ENCODE measurements around the gene CCL23. TPM values are rescaled to one million over a fixed set of nuclear protein-coding genes. Genes with fewer than 3 reads are reported as not detected.

The CCL23 gene
- polyA plus RNA-seq, 3 donors: 0.31 to 0.89 TPM; not detected in 1

GRCh38 chr17:35977509-35977908 is 40.3 kb downstream of the CCL23 start:
- Histone ChIP-seq H3K9ac (ENCODE audit: insufficient read depth, low read length, poor library complexity, severe bottlenecking) (no peak overlapping the region), H2AFZ (ENCODE audit: insufficient read depth, low read depth, low read length, poor library complexity, severe bottlenecking) (no peak overlapping the region), H3K9me3 (replicated peaks in 1 of 2; ENCODE audit: control insufficient read depth in 1 of 2, insufficient read depth in 1 of 2, low read length in 2 of 2) (no peaks in the 10 kb centered on the region), H4K20me1 (ENCODE audit: insufficient read depth, low read length) (no peaks in the 10 kb centered on the region), H3K27me3 (ENCODE audit: control insufficient read depth in 2 of 2, insufficient read depth in 2 of 2, low read length in 2 of 2) (no peaks in the 10 kb centered on the region), H3K4me1 (ENCODE audit: control insufficient read depth in 1 of 2, insufficient read depth in 2 of 2, low read length in 2 of 2) (no peaks in the 10 kb centered on the region), H3K36me3 (replicated peaks in 1 of 2; ENCODE audit: control insufficient read depth in 1 of 2, insufficient read depth in 2 of 2, low read length in 2 of 2) (no peaks in the 10 kb centered on the region), H3K27ac (ENCODE audit: low read depth in 1 of 2, low read length in 2 of 2) (no peak overlapping the region), H3K4me2 (replicated peaks; ENCODE audit: extremely low read depth, low read length, poor library complexity, severe bottlenecking) (no peak overlapping the region), H3K79me2 (ENCODE audit: insufficient read depth, low read length) (no peaks in the 10 kb centered on the region), H3K4me3 (replicated peaks in 1 of 3; ENCODE audit: low read depth in 2 of 3, low read length in 3 of 3) (no peak overlapping the region)
- WGBS (ENCODE audit: insufficient coverage): 87% methylated on average over 6 of the region's 7 CpGs
- DNase-seq: no peak
- Mint-ChIP-seq H3K4me3 (no peak overlapping the region), H3K36me3 (no peaks in the 10 kb centered on the region), H3K27me3 (ENCODE audit: low read depth in 3 of 3) (peaks cover 0 to 4% (median 4%) of the 10 kb centered on the region in 3 donors), H3K9me3 (no peaks in the 10 kb centered on the region), H3K4me1 (peaks cover 2% of the 10 kb centered on the region), H3K27ac (peak overlapping the region in 1 of 7 donors; percentile 4)
- TF ChIP-seq, protein P1, sequence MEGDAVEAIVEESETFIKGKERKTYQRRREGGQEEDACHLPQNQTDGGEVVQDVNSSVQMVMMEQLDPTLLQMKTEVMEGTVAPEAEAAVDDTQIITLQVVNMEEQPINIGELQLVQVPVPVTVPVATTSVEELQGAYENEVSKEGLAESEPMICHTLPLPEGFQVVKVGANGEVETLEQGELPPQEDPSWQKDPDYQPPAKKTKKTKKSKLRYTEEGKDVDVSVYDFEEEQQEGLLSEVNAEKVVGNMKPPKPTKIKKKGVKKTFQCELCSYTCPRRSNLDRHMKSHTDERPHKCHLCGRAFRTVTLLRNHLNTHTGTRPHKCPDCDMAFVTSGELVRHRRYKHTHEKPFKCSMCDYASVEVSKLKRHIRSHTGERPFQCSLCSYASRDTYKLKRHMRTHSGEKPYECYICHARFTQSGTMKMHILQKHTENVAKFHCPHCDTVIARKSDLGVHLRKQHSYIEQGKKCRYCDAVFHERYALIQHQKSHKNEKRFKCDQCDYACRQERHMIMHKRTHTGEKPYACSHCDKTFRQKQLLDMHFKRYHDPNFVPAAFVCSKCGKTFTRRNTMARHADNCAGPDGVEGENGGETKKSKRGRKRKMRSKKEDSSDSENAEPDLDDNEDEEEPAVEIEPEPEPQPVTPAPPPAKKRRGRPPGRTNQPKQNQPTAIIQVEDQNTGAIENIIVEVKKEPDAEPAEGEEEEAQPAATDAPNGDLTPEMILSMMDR (IDR thresholded peaks at IDR 0.05): no peak
- intact Hi-C loops (cut with micrococcal nuclease): loop anchor here (5.0 to 10.0 kb wide), 2 partner anchors 95 to 507 kb away; partner anchors contain the start of gene ZNHIT3 (in 1 of the 2)

DNA sequence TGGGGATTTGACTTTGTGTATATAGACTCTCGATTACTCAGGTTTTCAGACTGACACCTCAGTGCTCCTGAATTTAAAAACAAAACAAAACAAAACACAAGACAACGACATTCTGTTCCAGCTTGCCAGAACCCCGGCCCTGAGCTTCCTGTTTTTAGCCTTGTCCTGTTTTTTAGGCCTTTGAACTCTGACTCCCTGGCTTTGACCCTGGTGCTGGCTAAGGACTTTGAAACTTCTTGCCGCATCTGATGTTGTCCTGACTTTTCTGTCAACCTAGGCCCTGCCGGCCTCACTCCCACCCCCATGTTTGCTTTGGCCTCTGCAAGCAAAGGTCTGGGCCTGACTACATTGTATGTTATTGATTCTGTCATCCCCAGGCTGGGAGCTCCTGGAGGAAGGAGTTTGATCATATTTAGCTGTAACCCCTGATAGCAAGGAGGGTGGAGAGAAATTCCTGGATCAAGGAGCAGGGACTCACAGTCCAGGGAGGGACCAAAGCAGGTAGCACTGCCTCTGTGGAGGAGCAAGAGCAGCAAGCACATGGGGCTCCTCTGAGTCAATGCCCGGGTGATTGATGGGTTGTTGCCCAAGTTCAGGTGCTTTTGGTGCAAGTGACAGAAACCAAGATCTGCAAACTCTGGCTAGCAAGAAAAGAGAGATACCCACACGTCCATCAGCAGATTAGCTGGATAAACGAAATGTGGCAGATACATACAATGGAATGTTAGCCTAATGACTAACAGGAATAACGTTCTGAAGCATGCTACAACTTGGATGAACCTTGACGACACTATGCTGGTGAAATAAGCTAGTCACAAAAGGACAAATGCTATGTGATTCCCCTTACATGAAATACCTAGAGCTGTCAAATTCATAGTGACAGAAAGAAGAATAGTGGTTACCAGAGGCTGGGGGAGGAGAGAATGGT is 44.2 kb downstream of the CCL23 start:
- H3K36me3 ChIP-seq (replicated peaks in 1 of 2; ENCODE audit: control insufficient read depth in 1 of 2, insufficient read depth in 2 of 2, low read length in 2 of 2): no peaks in the 10 kb centered on the region
- intact Hi-C loops (cut with micrococcal nuclease): loop anchor here (5.0 to 10.0 kb wide), 2 partner anchors 504 to 511 kb away; partner anchors contain the start of gene ZNHIT3 (in 1 of the 2)
- TF ChIP-seq, protein P1 (IDR thresholded peaks at IDR 0.05): no peak
- Mint-ChIP-seq H3K27me3 (ENCODE audit: low read depth in 3 of 3) (peaks cover 0 to 5% (median 4%) of the 10 kb centered on the region in 3 donors), H3K27ac (peak overlapping the region in 1 of 7 donors; percentile 6), H3K4me1 (peaks cover 6% of the 10 kb centered on the region), H3K9me3 (no peaks in the 10 kb centered on the region), H3K4me3 (no peak overlapping the region), H3K36me3 (no peaks in the 10 kb centered on the region)
- no peak overlapping the region for H3K4me2 ChIP-seq (replicated peaks; ENCODE audit: extremely low read depth, low read length, poor library complexity, severe bottlenecking)
- H3K9me3 ChIP-seq (replicated peaks in 1 of 2; ENCODE audit: control insufficient read depth in 1 of 2, insufficient read depth in 1 of 2, low read length in 2 of 2): no peaks in the 10 kb centered on the region
- no peaks in the 10 kb centered on the region for H3K4me1 ChIP-seq (ENCODE audit: control insufficient read depth in 1 of 2, insufficient read depth in 2 of 2, low read length in 2 of 2)
- H3K27ac ChIP-seq (ENCODE audit: low read depth in 1 of 2, low read length in 2 of 2): no peak overlapping the region
- peak overlapping the region; percentile 44 for H2AFZ ChIP-seq (ENCODE audit: insufficient read depth, low read depth, low read length, poor library complexity, severe bottlenecking)
- H4K20me1 ChIP-seq (ENCODE audit: insufficient read depth, low read length): no peaks in the 10 kb centered on the region
- DNase-seq: no peak
- H3K9ac ChIP-seq (ENCODE audit: insufficient read depth, low read length, poor library complexity, severe bottlenecking): no peak overlapping the region
- 63% methylated on average over 5 of the region's 10 CpGs for WGBS (ENCODE audit: insufficient coverage)
- no peaks in the 10 kb centered on the region for H3K27me3 ChIP-seq (ENCODE audit: control insufficient read depth in 2 of 2, insufficient read depth in 2 of 2, low read length in 2 of 2)
- H3K79me2 ChIP-seq (ENCODE audit: insufficient read depth, low read length): no peaks in the 10 kb centered on the region
- H3K4me3 ChIP-seq (replicated peaks in 1 of 3; ENCODE audit: low read depth in 2 of 3, low read length in 3 of 3): no peak overlapping the region

Measured in CD14-positive monocyte (primary cell).